ENCODE data around the gene MEIKIN. TPM values are rescaled to one million over a fixed set of nuclear protein-coding genes. Genes with fewer than 3 reads are reported as not detected.

The MEIKIN gene
- total RNA-seq, 1 donor from 2014 or later = not detected

GRCh38 chr5:131766689-131767088 lies 178.8 kb downstream of the MEIKIN start:
- peaks cover 24% of the 10 kb centered on the region for H3K36me3 Mint-ChIP-seq
- Histone ChIP-seq H3K9ac (no peak overlapping the region), H3F3A (ENCODE audit: low read depth) (no peaks in the 10 kb centered on the region), H3K4me3 (no peak overlapping the region), H3K9me3 (ENCODE audit: low read depth) (no peaks in the 10 kb centered on the region), H3K79me2 (ENCODE audit: low read depth) (peaks cover 72% of the 10 kb centered on the region), H3K4me1 (no peaks in the 10 kb centered on the region), H3K27me3 (no peaks in the 10 kb centered on the region), H4K20me1 (ENCODE audit: low read depth) (peaks cover 17% of the 10 kb centered on the region), H3K27ac (no peak overlapping the region), H3K36me3 (no peaks in the 10 kb centered on the region), H2AFZ (replicated peaks) (no peak overlapping the region), H3K4me2 (no peak overlapping the region)
- TF ChIP-seq EZH2phosphoT487 (IDR thresholded peaks at IDR 0.05) = no peak
- TF ChIP-seq, protein P1, sequence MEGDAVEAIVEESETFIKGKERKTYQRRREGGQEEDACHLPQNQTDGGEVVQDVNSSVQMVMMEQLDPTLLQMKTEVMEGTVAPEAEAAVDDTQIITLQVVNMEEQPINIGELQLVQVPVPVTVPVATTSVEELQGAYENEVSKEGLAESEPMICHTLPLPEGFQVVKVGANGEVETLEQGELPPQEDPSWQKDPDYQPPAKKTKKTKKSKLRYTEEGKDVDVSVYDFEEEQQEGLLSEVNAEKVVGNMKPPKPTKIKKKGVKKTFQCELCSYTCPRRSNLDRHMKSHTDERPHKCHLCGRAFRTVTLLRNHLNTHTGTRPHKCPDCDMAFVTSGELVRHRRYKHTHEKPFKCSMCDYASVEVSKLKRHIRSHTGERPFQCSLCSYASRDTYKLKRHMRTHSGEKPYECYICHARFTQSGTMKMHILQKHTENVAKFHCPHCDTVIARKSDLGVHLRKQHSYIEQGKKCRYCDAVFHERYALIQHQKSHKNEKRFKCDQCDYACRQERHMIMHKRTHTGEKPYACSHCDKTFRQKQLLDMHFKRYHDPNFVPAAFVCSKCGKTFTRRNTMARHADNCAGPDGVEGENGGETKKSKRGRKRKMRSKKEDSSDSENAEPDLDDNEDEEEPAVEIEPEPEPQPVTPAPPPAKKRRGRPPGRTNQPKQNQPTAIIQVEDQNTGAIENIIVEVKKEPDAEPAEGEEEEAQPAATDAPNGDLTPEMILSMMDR (IDR thresholded peaks at IDR 0.05) = no peak
- TF ChIP-seq EZH2 (IDR thresholded peaks at IDR 0.05) = no peak
- no peak overlapping the region for H3K4me3 Mint-ChIP-seq
- no peaks in the 10 kb centered on the region for H3K27me3 Mint-ChIP-seq (ENCODE audit: insufficient read depth, low read depth)
- H3K4me1 Mint-ChIP-seq = no peaks in the 10 kb centered on the region
- DNase-seq (ENCODE audit: low spot score) = no peak
- H3K27ac Mint-ChIP-seq = no peak overlapping the region
- H3K9me3 Mint-ChIP-seq = peaks cover 25% of the 10 kb centered on the region

DNA sequence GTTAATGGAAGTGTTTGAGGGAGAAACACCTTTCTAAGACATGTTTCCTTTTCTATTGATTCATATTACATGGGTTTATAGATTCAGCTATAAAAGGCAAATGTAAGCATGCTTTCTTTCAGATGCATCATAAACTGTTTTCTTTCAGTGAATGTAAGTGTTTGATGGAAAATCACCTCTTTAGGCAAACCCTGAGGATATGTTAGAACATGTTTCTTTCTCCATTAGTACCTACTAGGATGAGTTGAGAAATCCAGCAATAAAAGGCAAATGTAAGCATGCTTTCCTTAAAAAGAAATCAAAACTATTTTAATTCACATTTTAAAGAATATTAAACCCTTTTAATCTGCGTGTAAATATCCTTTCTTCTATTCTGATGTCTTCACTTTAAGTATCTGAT lies 180.2 kb downstream of the MEIKIN start:
- Mint-ChIP-seq H3K9me3 (peaks cover 30% of the 10 kb centered on the region), H3K27me3 (ENCODE audit: insufficient read depth, low read depth) (no peaks in the 10 kb centered on the region)
- H3K79me2 ChIP-seq (ENCODE audit: low read depth) = peaks cover 84% of the 10 kb centered on the region

DNA sequence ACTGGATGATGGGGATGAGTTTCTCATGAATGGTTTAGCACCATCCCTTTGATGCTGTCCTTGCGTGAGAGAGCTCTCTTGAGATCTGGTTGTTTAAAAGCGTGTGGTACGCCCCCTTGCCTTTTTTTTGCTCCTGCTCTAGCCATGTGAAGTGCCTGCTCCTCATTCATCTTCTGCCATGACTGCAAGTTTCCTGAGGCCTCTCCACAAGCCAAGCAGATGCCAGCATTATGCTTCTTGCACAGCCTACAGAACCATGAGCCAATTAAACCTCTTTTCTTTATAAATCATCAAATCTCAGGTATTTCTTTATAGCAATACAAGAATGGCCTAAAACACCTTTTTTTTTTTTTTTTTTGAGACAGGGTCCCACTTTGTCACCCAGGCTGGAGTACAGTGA lies 181.5 kb downstream of the MEIKIN start:
- no peak overlapping the region for H2AFZ ChIP-seq (replicated peaks)
- H3F3A ChIP-seq (ENCODE audit: low read depth) = no peaks in the 10 kb centered on the region
- no peaks in the 10 kb centered on the region for H3K9me3 ChIP-seq (ENCODE audit: low read depth)
- Mint-ChIP-seq H3K4me1 (no peaks in the 10 kb centered on the region), H3K27ac (no peak overlapping the region), H3K27me3 (ENCODE audit: insufficient read depth, low read depth) (no peaks in the 10 kb centered on the region), H3K4me3 (no peak overlapping the region), H3K9me3 (peaks cover 27% of the 10 kb centered on the region), H3K36me3 (peaks cover 24% of the 10 kb centered on the region)
- TF ChIP-seq EZH2 (IDR thresholded peaks at IDR 0.05) (no peak), EZH2phosphoT487 (IDR thresholded peaks at IDR 0.05) (no peak)
- TF ChIP-seq, protein P1 (IDR thresholded peaks at IDR 0.05) = no peak
- H4K20me1 ChIP-seq (ENCODE audit: low read depth) = peaks cover 9% of the 10 kb centered on the region
- H3K4me1 ChIP-seq = no peaks in the 10 kb centered on the region
- H3K4me2 ChIP-seq = no peak overlapping the region
- no peak overlapping the region for H3K9ac ChIP-seq
- H3K4me3 ChIP-seq = no peak overlapping the region
- no peak overlapping the region for H3K27ac ChIP-seq
- peaks cover 84% of the 10 kb centered on the region for H3K79me2 ChIP-seq (ENCODE audit: low read depth)
- DNase-seq (ENCODE audit: low spot score) = no peak
- no peaks in the 10 kb centered on the region for H3K36me3 ChIP-seq
- H3K27me3 ChIP-seq = no peaks in the 10 kb centered on the region

More for the DNA sequence above, 180.2 kb downstream of the MEIKIN start:
- Histone ChIP-seq H3K9ac (no peak overlapping the region), H3K27ac (no peak overlapping the region), H3F3A (ENCODE audit: low read depth) (no peaks in the 10 kb centered on the region), H4K20me1 (ENCODE audit: low read depth) (peaks cover 11% of the 10 kb centered on the region), H3K4me1 (no peaks in the 10 kb centered on the region), H3K4me3 (no peak overlapping the region), H2AFZ (replicated peaks) (no peak overlapping the region), H3K4me2 (no peak overlapping the region), H3K27me3 (no peaks in the 10 kb centered on the region), H3K9me3 (ENCODE audit: low read depth) (no peaks in the 10 kb centered on the region), H3K36me3 (no peaks in the 10 kb centered on the region)
- no peak for DNase-seq (ENCODE audit: low spot score)
- no peaks in the 10 kb centered on the region for H3K4me1 Mint-ChIP-seq
- H3K27ac Mint-ChIP-seq = no peak overlapping the region
- H3K4me3 Mint-ChIP-seq = no peak overlapping the region
- peaks cover 24% of the 10 kb centered on the region for H3K36me3 Mint-ChIP-seq
- TF ChIP-seq, protein P1 (IDR thresholded peaks at IDR 0.05) = no peak
- TF ChIP-seq EZH2phosphoT487 (IDR thresholded peaks at IDR 0.05) = no peak
- TF ChIP-seq EZH2 (IDR thresholded peaks at IDR 0.05) = no peak
